Mammary epithelial cell (primary cell): ENCODE data around the gene FRY.

ENCODE experiments used
- EZH2 ChIP-seq: IDR thresholded peaks from 2 replicates; pipeline ENCODE4 v1.6.1; 2012; ENCODE audit warnings: low read length, inconsistent platforms, borderline replicate concordance
- TF ChIP-seq, protein P1 (sequence below), 2 donors: IDR thresholded peaks in 1 of 2; conservative IDR thresholded peaks in 1 of 2; 2 replicates each; pipeline ENCODE4 v1.5.1; 2011 to 2012; ENCODE audit warnings: inconsistent platforms in 2 of 2, low read length in 2 of 2, mild to moderate bottlenecking in 2 of 2, control low read depth in 1 of 2, low read depth in 1 of 2; ENCODE audit not compliant: insufficient read depth in 1 of 2; ENCODE audit errors: extremely low read depth in 1 of 2

DNA sequence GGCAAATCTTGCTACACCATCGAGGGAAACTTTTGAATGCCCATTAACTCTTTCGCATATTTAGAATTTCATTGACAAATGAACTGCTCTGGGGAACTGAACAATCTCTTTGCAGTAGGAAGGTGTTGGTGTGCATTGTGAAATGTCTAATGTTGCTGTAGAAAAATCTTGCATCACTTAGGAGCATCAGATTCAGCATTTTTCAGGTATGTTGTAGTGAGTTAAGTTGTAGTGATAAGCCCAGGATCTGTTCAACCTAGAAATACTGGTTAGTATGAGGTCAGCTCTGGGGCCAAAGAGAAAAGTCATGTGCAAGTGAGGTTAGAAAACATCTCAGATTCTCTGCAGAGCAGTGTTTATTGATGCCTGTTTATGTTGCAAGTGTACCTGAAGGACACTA is 4.1 kb downstream of the FRY start:
- TF ChIP-seq, protein P1, sequence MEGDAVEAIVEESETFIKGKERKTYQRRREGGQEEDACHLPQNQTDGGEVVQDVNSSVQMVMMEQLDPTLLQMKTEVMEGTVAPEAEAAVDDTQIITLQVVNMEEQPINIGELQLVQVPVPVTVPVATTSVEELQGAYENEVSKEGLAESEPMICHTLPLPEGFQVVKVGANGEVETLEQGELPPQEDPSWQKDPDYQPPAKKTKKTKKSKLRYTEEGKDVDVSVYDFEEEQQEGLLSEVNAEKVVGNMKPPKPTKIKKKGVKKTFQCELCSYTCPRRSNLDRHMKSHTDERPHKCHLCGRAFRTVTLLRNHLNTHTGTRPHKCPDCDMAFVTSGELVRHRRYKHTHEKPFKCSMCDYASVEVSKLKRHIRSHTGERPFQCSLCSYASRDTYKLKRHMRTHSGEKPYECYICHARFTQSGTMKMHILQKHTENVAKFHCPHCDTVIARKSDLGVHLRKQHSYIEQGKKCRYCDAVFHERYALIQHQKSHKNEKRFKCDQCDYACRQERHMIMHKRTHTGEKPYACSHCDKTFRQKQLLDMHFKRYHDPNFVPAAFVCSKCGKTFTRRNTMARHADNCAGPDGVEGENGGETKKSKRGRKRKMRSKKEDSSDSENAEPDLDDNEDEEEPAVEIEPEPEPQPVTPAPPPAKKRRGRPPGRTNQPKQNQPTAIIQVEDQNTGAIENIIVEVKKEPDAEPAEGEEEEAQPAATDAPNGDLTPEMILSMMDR (conservative IDR thresholded peaks at IDR 0.05 in 1 of 2, IDR thresholded peaks at IDR 0.05 in 1 of 2; ENCODE audit: extremely low read depth in 1 of 2, insufficient read depth in 1 of 2, low read depth in 1 of 2, low read length in 2 of 2) = no peak
- TF ChIP-seq EZH2 = no peak
